ENCODE data around the gene PPP1R13B.

Gene PPP1R13B

GRCh38 chr14:103739793-103740501 lies 107.4 kb downstream of the PPP1R13B start:
- no peak for DNase-seq

- no peak for DNase-seq
Measured at GRCh38 chr14:103739466-103739792, 107.9 kb downstream of the PPP1R13B start.

GRCh38 chr14:103738701-103739451 lies 108.5 kb downstream of the PPP1R13B start:
- no peak for DNase-seq

GRCh38 chr14:103738166-103738565 lies 109.2 kb downstream of the PPP1R13B start:
- DNase-seq, result no peak

- DNase-seq, result no peak
Measured at GRCh38 chr14:103737432-103738045, 109.8 kb downstream of the PPP1R13B start.

GRCh38 chr14:103736546-103737431 lies 110.6 kb downstream of the PPP1R13B start:
- no peak for DNase-seq

- no peak for DNase-seq
Measured at GRCh38 chr14:103735815-103736545, 111.4 kb downstream of the PPP1R13B start.

GRCh38 chr14:103735439-103735814 lies 111.9 kb downstream of the PPP1R13B start:
- DNase-seq, result no peak

- no peak for DNase-seq
Measured at GRCh38 chr14:103735022-103735421, 112.4 kb downstream of the PPP1R13B start.

- DNase-seq, result no peak
Measured at GRCh38 chr14:103734081-103734888, 113.1 kb downstream of the PPP1R13B start.

- DNase-seq, result no peak
Measured at GRCh38 chr14:103733651-103734050, 113.7 kb downstream of the PPP1R13B start.

GRCh38 chr14:103732868-103733620 lies 114.3 kb downstream of the PPP1R13B start:
- DNase-seq, result no peak

- no peak for DNase-seq
Measured at GRCh38 chr14:103731916-103732867, 115.2 kb downstream of the PPP1R13B start.

- no peak for DNase-seq
Measured at GRCh38 chr14:103731481-103731880, 115.9 kb downstream of the PPP1R13B start.

- DNase-seq, result no peak
Measured at GRCh38 chr14:103730490-103731035, 116.8 kb downstream of the PPP1R13B start.

GRCh38 chr14:103729496-103730448 lies 117.6 kb downstream of the PPP1R13B start:
- no peak for DNase-seq

GRCh38 chr14:103728721-103729120 lies 118.7 kb downstream of the PPP1R13B start:
- no peak for DNase-seq

- DNase-seq, result no peak
Measured at GRCh38 chr14:103728141-103728540, 119.2 kb downstream of the PPP1R13B start.
